GM20000 (cell line): ENCODE data around the gene DENND2C.

Experiments used
- DNase-seq: peaks from one replicate; pipeline ENCODE4 v3.0.0; 2012; ENCODE audit warnings: low spot score
- TF ChIP-seq, protein P1 (sequence below): IDR thresholded peaks from 2 replicates; pipeline ENCODE4 v1.5.1; 2012; ENCODE audit warnings: mild to moderate bottlenecking, control low read depth; ENCODE audit errors: extremely low read depth, missing control alignments

The DENND2C gene

DNA sequence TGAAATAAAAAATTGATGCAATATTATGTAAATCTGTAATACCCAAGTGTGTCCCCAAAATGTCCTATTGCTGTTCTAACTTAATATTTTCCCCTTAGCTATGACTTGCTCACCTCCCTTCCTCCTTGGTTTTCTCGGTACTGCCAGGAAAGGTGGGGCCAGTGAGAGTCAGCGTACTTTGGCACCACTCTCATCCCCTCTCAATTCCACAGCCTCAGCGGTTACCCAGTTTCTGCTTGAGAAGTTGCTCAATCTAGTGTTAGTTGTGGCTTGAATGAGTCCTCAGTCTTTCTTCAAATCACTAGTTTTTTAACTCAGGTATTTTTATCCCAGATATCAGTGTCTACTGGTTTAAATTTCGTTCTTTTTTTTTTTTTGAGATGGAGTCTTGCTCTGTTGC is 120.7 kb downstream of the DENND2C start:
- TF ChIP-seq, protein P1, sequence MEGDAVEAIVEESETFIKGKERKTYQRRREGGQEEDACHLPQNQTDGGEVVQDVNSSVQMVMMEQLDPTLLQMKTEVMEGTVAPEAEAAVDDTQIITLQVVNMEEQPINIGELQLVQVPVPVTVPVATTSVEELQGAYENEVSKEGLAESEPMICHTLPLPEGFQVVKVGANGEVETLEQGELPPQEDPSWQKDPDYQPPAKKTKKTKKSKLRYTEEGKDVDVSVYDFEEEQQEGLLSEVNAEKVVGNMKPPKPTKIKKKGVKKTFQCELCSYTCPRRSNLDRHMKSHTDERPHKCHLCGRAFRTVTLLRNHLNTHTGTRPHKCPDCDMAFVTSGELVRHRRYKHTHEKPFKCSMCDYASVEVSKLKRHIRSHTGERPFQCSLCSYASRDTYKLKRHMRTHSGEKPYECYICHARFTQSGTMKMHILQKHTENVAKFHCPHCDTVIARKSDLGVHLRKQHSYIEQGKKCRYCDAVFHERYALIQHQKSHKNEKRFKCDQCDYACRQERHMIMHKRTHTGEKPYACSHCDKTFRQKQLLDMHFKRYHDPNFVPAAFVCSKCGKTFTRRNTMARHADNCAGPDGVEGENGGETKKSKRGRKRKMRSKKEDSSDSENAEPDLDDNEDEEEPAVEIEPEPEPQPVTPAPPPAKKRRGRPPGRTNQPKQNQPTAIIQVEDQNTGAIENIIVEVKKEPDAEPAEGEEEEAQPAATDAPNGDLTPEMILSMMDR = no peak
- DNase-seq = no peak

GRCh38 chr1:114547076-114547475 is 122.8 kb downstream of the DENND2C start:
- TF ChIP-seq, protein P1 = no peak
- no peak for DNase-seq

- DNase-seq = no peak
Observed at GRCh38 chr1:114545796-114546195, 124.1 kb downstream of the DENND2C start.

DNA sequence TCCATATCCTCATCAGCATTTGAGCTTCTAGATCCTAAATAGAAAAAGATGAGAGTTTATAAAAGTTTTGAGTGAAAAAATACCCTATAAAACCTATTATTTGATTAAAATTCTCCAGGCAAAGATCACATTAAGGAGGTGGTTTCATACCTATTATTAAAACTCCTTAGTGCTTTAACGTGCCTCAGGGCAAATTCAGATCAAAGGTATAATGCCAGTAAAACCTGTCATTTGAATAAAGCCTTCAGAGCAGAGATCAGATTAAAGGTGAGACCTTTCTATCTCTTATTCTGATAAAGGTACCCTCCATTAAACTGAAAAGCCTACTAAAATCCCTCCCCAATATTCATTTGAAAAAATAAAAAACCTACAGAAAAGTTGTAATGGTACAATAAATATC is 124.5 kb downstream of the DENND2C start:
- TF ChIP-seq, protein P1 = no peak
- DNase-seq = no peak

More at GRCh38 chr1:114545796-114546195, 124.1 kb downstream of the DENND2C start:
- TF ChIP-seq, protein P1 = no peak

GRCh38 chr1:114540821-114541220 is 129.0 kb downstream of the DENND2C start:
- TF ChIP-seq, protein P1 = no peak
- DNase-seq = no peak

GRCh38 chr1:114540272-114540671 is 129.6 kb downstream of the DENND2C start:
- TF ChIP-seq, protein P1 = no peak
- DNase-seq = no peak

DNA sequence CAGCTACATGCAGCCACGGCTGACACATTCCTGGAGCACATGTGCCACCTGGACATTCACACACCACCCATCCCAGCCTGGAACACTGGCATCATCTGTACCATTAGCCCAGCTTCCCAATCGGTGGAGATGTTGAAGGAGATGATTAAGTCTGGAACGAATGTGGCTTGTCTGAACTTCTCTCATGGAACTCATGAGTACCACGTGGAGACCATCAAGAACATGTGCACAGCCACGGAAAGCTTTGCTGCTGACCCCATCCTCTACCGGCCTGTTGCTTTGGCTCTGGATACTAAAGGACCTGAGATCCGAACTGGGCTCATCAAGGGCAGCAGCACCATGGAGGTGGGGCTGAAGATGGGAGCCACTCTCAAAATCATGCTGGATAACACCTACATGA is 133.8 kb downstream of the DENND2C start:
- DNase-seq = no peak
- TF ChIP-seq, protein P1 = no peak
